H1 (cell line): Measurements from ENCODE around the gene MBOAT2. TPM values are rescaled to one million over a fixed set of nuclear protein-coding genes. Genes with fewer than 3 reads are reported as not detected.
A peak's percentile ranks its signal among the peaks of the same experiment; 100 is the strongest.

Source experiments
- CTCF ChIA-PET: fragments of 300-600 bp; sonication (Branson Sonifier 250); formaldehyde crosslinking; loops from one replicate; lab custom pipeline; 2021; ENCODE audit not compliant: partially characterized antibody; lab: Charles Lee
- POLR2A ChIA-PET: fragments of 300-600 bp; sonication (Branson Sonifier 250); formaldehyde crosslinking; loops from one replicate; lab custom pipeline; 2021; ENCODE audit warnings: inconsistent platforms; ENCODE audit not compliant: partially characterized antibody; lab: Charles Lee
- DNase-seq, 2 experiments: peaks; one replicate each; pipeline versions ENCODE4 v3.0.0 to v3.0.0-alpha.2; 2010 to 2022; ENCODE audit warnings: low spot score in 2 of 2, low read depth in 1 of 2, mixed read lengths in 1 of 2
- FAIRE-seq: peaks from 2 replicates; lab custom pipeline; 2011; peaks lifted over from hg19 to GRCh38; lab: Jason Lieb, UNC
- H2AFZ ChIP-seq: 2 replicates; pipeline ENCODE4 v1.8.1; 2012; ENCODE audit warnings: low read length, inconsistent platforms
- H2AK5ac ChIP-seq: 2 replicates; pipeline ENCODE4 v1.6.1; 2013; ENCODE audit warnings: low read depth, low read length
- H2BK120ac ChIP-seq: replicated peaks from 2 replicates; pipeline ENCODE3; 2013; ENCODE audit warnings: low read depth, low read length, inconsistent platforms
- H2BK12ac ChIP-seq: 2 replicates; pipeline ENCODE4 v1.6.1; 2013; ENCODE audit warnings: low read depth, low read length
- H2BK15ac ChIP-seq: 2 replicates; pipeline ENCODE4 v1.6.1; 2013; ENCODE audit warnings: low read length
- H2BK20ac ChIP-seq: 2 replicates; pipeline ENCODE4 v1.6.1; 2013; ENCODE audit warnings: low read length
- H2BK5ac ChIP-seq: 2 replicates; pipeline ENCODE4 v1.6.1; 2013; ENCODE audit warnings: low read depth, low read length
- H3K14ac ChIP-seq: 2 replicates; pipeline ENCODE4 v1.6.1; 2013; ENCODE audit warnings: inconsistent platforms; ENCODE audit not compliant: insufficient read length
- H3K18ac ChIP-seq: 2 replicates; pipeline ENCODE4 v1.6.1; 2013; ENCODE audit warnings: low read length; ENCODE audit errors: extremely low read depth
- H3K23ac ChIP-seq: 2 replicates; pipeline ENCODE4 v1.6.1; 2013; ENCODE audit warnings: inconsistent platforms; ENCODE audit not compliant: insufficient read length
- H3K23me2 ChIP-seq: 2 replicates; pipeline ENCODE4 v1.6.1; 2013; ENCODE audit warnings: low read depth, low read length
- H3K27ac ChIP-seq: 2 replicates; pipeline ENCODE4 v1.6.1; 2011; ENCODE audit warnings: low read depth, low read length, inconsistent platforms
- H3K27me3 ChIP-seq, 4 experiments: replicated peaks in 1 of 4; 1 replicate in 1 of 4; 2 replicates in 3 of 4; pipeline versions ENCODE4 v1.6.1 to v1.8.1; 2011 to 2013; ENCODE audit warnings: low read length in 3 of 4, mild to moderate bottlenecking in 3 of 4, inconsistent platforms in 2 of 4, mixed read lengths in 2 of 4, moderate library complexity in 1 of 4; ENCODE audit not compliant: control insufficient read depth in 3 of 4, insufficient read depth in 3 of 4; ENCODE audit errors: extremely low read depth in 1 of 4
- H3K36me3 ChIP-seq, 4 experiments: 2 replicates each; pipeline versions ENCODE4 v1.6.1 to v1.8.1; 2011 to 2013; ENCODE audit warnings: mild to moderate bottlenecking in 4 of 4, low read length in 3 of 4, moderate library complexity in 2 of 4, control low read depth in 1 of 4, inconsistent platforms in 1 of 4; ENCODE audit not compliant: insufficient read depth in 4 of 4, control insufficient read depth in 2 of 4
- H3K4ac ChIP-seq: replicated peaks from 2 replicates; pipeline ENCODE3; 2013; ENCODE audit warnings: low read length, low read depth, mixed read lengths, inconsistent platforms; ENCODE audit not compliant: insufficient read length
- H3K4me1 ChIP-seq, 4 experiments: replicated peaks in 1 of 4; 1 replicate in 1 of 4; 2 replicates in 3 of 4; pipeline versions ENCODE4 v1.6.1 to v1.8.1; 2011 to 2013; ENCODE audit warnings: low read length in 3 of 4, inconsistent platforms in 2 of 4, mixed read lengths in 1 of 4; ENCODE audit not compliant: insufficient read depth in 4 of 4, control insufficient read depth in 3 of 4
- H3K4me2 ChIP-seq, 2 experiments: 2 replicates each; pipeline versions ENCODE4 v1.6.1 to v1.8.1; 2011 to 2013; ENCODE audit warnings: low read depth in 2 of 2, low read length in 2 of 2, control low read depth in 1 of 2, inconsistent platforms in 1 of 2, mild to moderate bottlenecking in 1 of 2; ENCODE audit not compliant: insufficient read depth in 1 of 2
- H3K4me3 ChIP-seq, 4 experiments: fragments of 200-600, 300-600 bp in 1 of 4; sonication (generic), shearing (Covaris generic), sonication (Bioruptor Twin) in 1 of 4; 2 replicates each; pipeline versions ENCODE4 v1.5.1 to v1.8.1; 2011 to 2016; ENCODE audit warnings: low read length in 4 of 4, low read depth in 3 of 4, control low read depth in 2 of 4, inconsistent platforms in 2 of 4, mild to moderate bottlenecking in 2 of 4, mixed read lengths in 1 of 4, moderate library complexity in 1 of 4; ENCODE audit not compliant: insufficient read depth in 2 of 4; ENCODE audit errors: extremely low read depth in 1 of 4
- H3K56ac ChIP-seq: replicated peaks from 2 replicates; pipeline ENCODE3; 2013; ENCODE audit warnings: low read depth, mild to moderate bottlenecking, mixed read lengths, low read length, inconsistent platforms; ENCODE audit not compliant: insufficient read length
- H3K79me1 ChIP-seq: 2 replicates; pipeline ENCODE4 v1.6.1; 2013; ENCODE audit warnings: low read depth, low read length, control low read depth
- H3K79me2 ChIP-seq, 2 experiments: 2 replicates each; pipeline versions ENCODE4 v1.6.1 to v1.8.1; 2012 to 2013; ENCODE audit warnings: low read length in 2 of 2, mild to moderate bottlenecking in 2 of 2, inconsistent platforms in 1 of 2; ENCODE audit not compliant: insufficient read depth in 2 of 2, control insufficient read depth in 1 of 2
- H3K9ac ChIP-seq, 4 experiments: replicated peaks in 1 of 4; 1 replicate in 1 of 4; 2 replicates in 3 of 4; pipeline versions ENCODE4 v1.6.1 to v1.8.1; 2011 to 2013; ENCODE audit warnings: low read depth in 3 of 4, low read length in 3 of 4, control low read depth in 2 of 4, mild to moderate bottlenecking in 2 of 4, moderate library complexity in 2 of 4, inconsistent platforms in 1 of 4; ENCODE audit errors: extremely low read depth in 1 of 4
- H3K9me3 ChIP-seq, 2 experiments: 2 replicates each; pipeline versions ENCODE4 v1.6.1 to v1.8.1; 2012 to 2013; ENCODE audit warnings: mild to moderate bottlenecking in 2 of 2, moderate library complexity in 2 of 2, control low read depth in 1 of 2, inconsistent platforms in 1 of 2, low read depth in 1 of 2, low read length in 1 of 2, mixed read lengths in 1 of 2; ENCODE audit not compliant: insufficient read depth in 2 of 2
- H4K20me1 ChIP-seq, 2 experiments: replicated peaks in 1 of 2; 2 replicates each; pipeline versions ENCODE3 to v1.8.1; 2011 to 2013; ENCODE audit warnings: inconsistent platforms in 2 of 2, low read length in 2 of 2, mild to moderate bottlenecking in 1 of 2; ENCODE audit not compliant: insufficient read depth in 2 of 2, control insufficient read depth in 1 of 2
- H4K5ac ChIP-seq: 2 replicates; pipeline ENCODE4 v1.6.1; 2013; ENCODE audit warnings: low read length, low read depth, mixed read lengths, inconsistent platforms; ENCODE audit not compliant: insufficient read length
- H4K8ac ChIP-seq: 2 replicates; pipeline ENCODE4 v1.8.0; 2013; ENCODE audit warnings: mild to moderate bottlenecking, moderate library complexity, low read length, inconsistent platforms; ENCODE audit not compliant: insufficient read depth; ENCODE audit errors: extremely low read depth
- H4K91ac ChIP-seq: replicated peaks from 2 replicates; pipeline ENCODE3; 2013; ENCODE audit warnings: low read length, mixed read lengths, inconsistent platforms; ENCODE audit not compliant: insufficient read length
- GTF2F1 ChIP-seq: IDR thresholded peaks from 2 replicates; pipeline ENCODE4 v1.6.1; 2012; ENCODE audit warnings: low read depth, low read length, improper control_type of control experiment, borderline replicate concordance
- KDM5A ChIP-seq: fragments of 200-600 bp; IDR thresholded peaks from 2 replicates; pipeline ENCODE4 v1.7.1; 2012; ENCODE audit warnings: mild to moderate bottlenecking, low read length, inconsistent platforms, mixed read lengths
- NRF1 ChIP-seq: IDR thresholded peaks from 2 replicates; pipeline ENCODE4 v1.6.1; 2011; ENCODE audit warnings: mild to moderate bottlenecking, low read depth, low read length, improper control_type of control experiment
- PHF8 ChIP-seq: fragments of 200-600 bp; sonication (generic); conservative IDR thresholded peaks from 2 replicates; pipeline ENCODE4 v1.7.1; 2012; ENCODE audit warnings: low read depth, mild to moderate bottlenecking, inconsistent platforms, low read length, moderate library complexity
- RNF2 ChIP-seq: fragments of 200-900, 300-1000 bp; sonication (generic); IDR thresholded peaks from 2 replicates; pipeline ENCODE4 v1.7.1; 2016; ENCODE audit warnings: borderline replicate concordance, low read depth, mild to moderate bottlenecking, antibody characterized with exemption, low read length; ENCODE audit not compliant: poor library complexity, severe bottlenecking; ENCODE audit errors: missing control alignments
- SAP30 ChIP-seq: fragments of 300-600 bp; sonication (generic); IDR thresholded peaks from 2 replicates; pipeline ENCODE4 v1.7.1; 2012; ENCODE audit warnings: low read length, moderate library complexity, mild to moderate bottlenecking, inconsistent platforms; ENCODE audit not compliant: insufficient read depth, insufficient replicate concordance
- SP2 ChIP-seq: IDR thresholded peaks from 2 replicates; pipeline ENCODE4 v1.6.1; 2012; ENCODE audit warnings: mild to moderate bottlenecking, low read length, inconsistent platforms
- USF2 ChIP-seq: IDR thresholded peaks from 2 replicates; pipeline ENCODE4 v1.6.1; 2011; ENCODE audit warnings: low read length, improper control_type of control experiment
- ZNF274 ChIP-seq: IDR thresholded peaks from 2 replicates; pipeline ENCODE4 v1.7.0; 2012; ENCODE audit warnings: low read length, borderline replicate concordance; ENCODE audit errors: extremely low read depth
- WGBS, 2 experiments: shearing (Covaris generic) in 1 of 2; methylation state at CpG; one replicate each; pipeline versions ENCODE4 v1.1.6 to v1.1.7; 2013 to 2015; ENCODE audit warnings: low lambda C conversion rate in 2 of 2, mixed read lengths in 2 of 2, inconsistent platforms in 1 of 2, low coverage in 1 of 2, missing lambda C conversion rate in 1 of 2; ENCODE audit not compliant: insufficient replicate concordance in 2 of 2, insufficient coverage in 1 of 2, insufficient read length in 1 of 2; ENCODE audit errors: extremely low coverage in 1 of 2, missing lambda C conversion rate in 1 of 2; 5-methylcytosine and 5-hydroxymethylcytosine counted together
- polyA plus RNA-seq, 7 experiments: library from polyadenylated mRNA; depleted of rRNA in 3 of 7; stranded (reverse) in 5 of 7; unstranded in 2 of 7; fragments of >200 nt in 5 of 7; fragments of 200-250 nt in 2 of 7; gene quantifications; 1 replicate in 5 of 7; 2 replicates in 1 of 7; 4 replicates in 1 of 7; pipeline versions ENCODE4 v1.2.1 to v1.2.3, GENCODE V29; 2011 to 2013; ENCODE audit warnings: missing spikeins in 2 of 7, mixed read lengths in 2 of 7
- total RNA-seq: library from RNA; stranded (reverse); fragmentation: NEBNext Ultra II Directional; extraction: Animal tissue kit (Norgen Biotek cat#: 25700); gene quantifications from 2 replicates; pipeline ENCODE4 v1.2.1, GENCODE V29; 2021

Gene MBOAT2
- total and polyA plus RNA-seq, 2 of the 8 experiments (the other 6 are each of a cell fraction or from before 2014, with no cell fraction given): 11.2 to 23.4 TPM

GRCh38 chr2:9001778-9002177 is 1.7 kb downstream of the MBOAT2 start:
- Histone ChIP-seq H4K5ac (no peak overlapping the region), H2BK5ac (no peak overlapping the region), H3K56ac (no peak overlapping the region), H2AK5ac (no peak overlapping the region), H3K4me3 (peak overlapping the region in 1 of 4 experiments; percentile 75; a peak in 1 of 8 replicates), H3K4me1 (peaks cover 0 to 7% (median 3%) of the 10 kb centered on the region in 4 experiments; a peak in 4 of 7 replicates), H3K27ac (no peak overlapping the region), H2BK20ac (no peak overlapping the region), H2BK120ac (no peak overlapping the region), H3K23me2 (peaks cover 5% of the 10 kb centered on the region), H3K18ac (no peak overlapping the region), H3K14ac (no peak overlapping the region), H4K91ac (no peak overlapping the region), H2BK12ac (no peak overlapping the region), H3K79me2 (peaks cover 6 to 48% of the 10 kb centered on the region in 2 experiments), H2AFZ (no peak overlapping the region), H3K9ac (no peak overlapping the region), H3K27me3 (no peaks in the 10 kb centered on the region), H3K79me1 (peaks cover 2% of the 10 kb centered on the region; the same call in 1 of the 2 replicates), H3K9me3 (no peaks in the 10 kb centered on the region), H4K20me1 (peaks cover 2 to 6% of the 10 kb centered on the region in 2 experiments), H3K4ac (no peak overlapping the region), H4K8ac (no peak overlapping the region), H2BK15ac (no peak overlapping the region), H3K23ac (no peak overlapping the region), H3K36me3 (no peaks in the 10 kb centered on the region; a peak in 1 of 8 replicates), H3K4me2 (peak overlapping the region in 1 of 2 experiments; percentile 97; a peak in 1 of 4 replicates)
- no peak for FAIRE-seq
- TF ChIP-seq GTF2F1 (no peak), KDM5A (no peak), NRF1 (no peak), PHF8 (no peak), SP2 (no peak), ZNF274 (no peak), USF2 (no peak), SAP30 (no peak), RNF2 (no peak)
- CTCF ChIA-PET: interaction anchor here (1.2 to 1.9 kb wide), 2 partner anchors 15 to 142 kb away, joined by 3 to 6 read pairs; no protein-coding TSS in a partner anchor
- DNase-seq: no peak
- WGBS, 2 experiments: 90% methylated on average over 8 of the region's 8 CpGs; no CpG with 5 or more reads in 1 of the 2 experiments
- POLR2A ChIA-PET: interaction anchor here (0.8 to 1.7 kb wide), 2 partner anchors 10 to 16 kb away, joined by 4 read pairs; no protein-coding TSS in a partner anchor
